Inflammatory macrophage treated with lipopolysaccharide for 4 hours (primary cell): Measurements from ENCODE around the gene TRIOBP.
A peak's percentile ranks its signal among the peaks of the same experiment; 100 is the strongest.
"Not testable (repeated sequence)": the region's sequence is repeated elsewhere in the genome, so short reads cannot be mapped to it uniquely, and the experiment has no call there.

Experiments used
- DNase-seq: peaks from one replicate; pipeline ENCODE4 v3.0.0-alpha.2; 2020

The TRIOBP gene

GRCh38 chr22:37777122-37777687 is 80.4 kb downstream of the TRIOBP start:
- DNase-seq, result peak; percentile 12

GRCh38 chr22:37778370-37779009 is 81.6 kb downstream of the TRIOBP start:
- no peak for DNase-seq

- DNase-seq, result no peak
These were observed 84.7 kb downstream of the TRIOBP start for GRCh38 chr22:37781434-37782059.

- DNase-seq, result no peak
These were observed 85.7 kb downstream of the TRIOBP start for GRCh38 chr22:37782340-37783168.

- DNase-seq, result no peak
These were observed 88.1 kb downstream of the TRIOBP start for GRCh38 chr22:37784829-37785495.

GRCh38 chr22:37790234-37790633 is 93.4 kb downstream of the TRIOBP start:
- no peak for DNase-seq

GRCh38 chr22:37792494-37792893 is 95.6 kb downstream of the TRIOBP start:
- DNase-seq, result no peak

GRCh38 chr22:37794376-37794775 is 97.5 kb downstream of the TRIOBP start:
- DNase-seq, result no peak

GRCh38 chr22:37796079-37796478 is 99.2 kb downstream of the TRIOBP start:
- no peak for DNase-seq

- DNase-seq, result not testable (repeated sequence)
These were observed 100.4 kb downstream of the TRIOBP start for GRCh38 chr22:37797259-37797658.

- DNase-seq, result no peak
These were observed 101.1 kb downstream of the TRIOBP start for GRCh38 chr22:37797874-37798500.

- not testable (repeated sequence) for DNase-seq
These were observed 103.1 kb downstream of the TRIOBP start for GRCh38 chr22:37799979-37800378.

- no peak for DNase-seq
These were observed 105.1 kb downstream of the TRIOBP start for GRCh38 chr22:37801946-37802309.

GRCh38 chr22:37802310-37803194 is 105.7 kb downstream of the TRIOBP start:
- DNase-seq, result peak; percentile 27

GRCh38 chr22:37803195-37803638 is 106.4 kb downstream of the TRIOBP start:
- DNase-seq, result no peak

GRCh38 chr22:37803639-37804351 is 106.9 kb downstream of the TRIOBP start:
- no peak for DNase-seq

- DNase-seq, result no peak
These were observed 107.6 kb downstream of the TRIOBP start for GRCh38 chr22:37804352-37804880.

GRCh38 chr22:37804881-37805809 is 108.3 kb downstream of the TRIOBP start:
- DNase-seq, result peak; percentile 76

- no peak for DNase-seq
These were observed 109.0 kb downstream of the TRIOBP start for GRCh38 chr22:37805810-37806277.
